Measurements from ENCODE around the gene PDXK. TPM values are rescaled to one million over a fixed set of nuclear protein-coding genes. Genes with fewer than 3 reads are reported as not detected.

Gene PDXK
- total RNA-seq, 1 donor: 69.4 TPM

- no peak for DNase-seq (ENCODE audit: low read depth)
- H3K4me3 ChIP-seq (ENCODE audit: low read depth, low read length): no peak overlapping the region
- TF ChIP-seq CTCF (IDR thresholded peaks at IDR 0.05; ENCODE audit: insufficient read depth, low read length): no peak
These were observed 18.4 kb downstream of the PDXK start for GRCh38 chr21:43737158-43737950.

DNA sequence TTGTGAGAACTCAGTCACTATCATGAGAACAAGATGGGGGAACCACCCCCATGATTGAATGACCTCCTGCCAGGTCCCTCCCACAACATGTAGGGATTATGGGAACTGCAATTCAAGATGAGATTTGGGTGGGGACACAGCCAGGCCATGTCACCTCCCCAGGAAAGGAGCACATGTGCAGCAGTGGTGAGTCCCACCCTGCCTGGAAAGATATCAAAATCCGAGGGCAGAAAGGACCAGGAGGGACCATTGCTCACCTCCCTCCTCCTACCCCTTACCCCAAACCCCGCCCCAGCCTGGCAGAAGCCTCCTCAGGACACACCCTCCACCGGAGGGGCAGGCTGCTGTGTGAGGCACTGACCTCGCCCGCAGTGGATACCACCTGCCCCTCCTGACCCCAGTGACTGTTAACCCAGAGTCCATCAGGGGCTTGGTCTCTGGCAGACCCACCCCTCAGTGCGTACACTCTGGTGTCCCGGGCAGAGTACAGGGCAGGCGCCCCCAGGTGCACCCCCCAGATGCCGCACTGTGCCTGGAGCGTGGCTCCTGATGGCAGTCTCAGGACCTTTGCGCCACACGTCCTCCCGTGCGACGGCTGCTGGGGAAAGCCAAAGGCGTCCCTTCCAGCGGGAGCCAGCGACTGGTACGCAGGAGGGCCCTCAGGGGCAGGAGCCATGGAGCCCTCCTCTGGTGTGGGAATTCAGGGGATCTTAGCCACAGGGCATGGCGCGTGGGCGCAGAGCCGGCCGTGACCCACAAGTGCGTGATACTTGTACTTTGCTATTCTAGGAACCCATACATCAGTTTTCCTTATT lies 20.9 kb downstream of the PDXK start:
- no peak for DNase-seq (ENCODE audit: low read depth)
- no peak overlapping the region for H3K4me3 ChIP-seq (ENCODE audit: low read depth, low read length)
- TF ChIP-seq CTCF (IDR thresholded peaks at IDR 0.05; ENCODE audit: insufficient read depth, low read length): no peak

DNA sequence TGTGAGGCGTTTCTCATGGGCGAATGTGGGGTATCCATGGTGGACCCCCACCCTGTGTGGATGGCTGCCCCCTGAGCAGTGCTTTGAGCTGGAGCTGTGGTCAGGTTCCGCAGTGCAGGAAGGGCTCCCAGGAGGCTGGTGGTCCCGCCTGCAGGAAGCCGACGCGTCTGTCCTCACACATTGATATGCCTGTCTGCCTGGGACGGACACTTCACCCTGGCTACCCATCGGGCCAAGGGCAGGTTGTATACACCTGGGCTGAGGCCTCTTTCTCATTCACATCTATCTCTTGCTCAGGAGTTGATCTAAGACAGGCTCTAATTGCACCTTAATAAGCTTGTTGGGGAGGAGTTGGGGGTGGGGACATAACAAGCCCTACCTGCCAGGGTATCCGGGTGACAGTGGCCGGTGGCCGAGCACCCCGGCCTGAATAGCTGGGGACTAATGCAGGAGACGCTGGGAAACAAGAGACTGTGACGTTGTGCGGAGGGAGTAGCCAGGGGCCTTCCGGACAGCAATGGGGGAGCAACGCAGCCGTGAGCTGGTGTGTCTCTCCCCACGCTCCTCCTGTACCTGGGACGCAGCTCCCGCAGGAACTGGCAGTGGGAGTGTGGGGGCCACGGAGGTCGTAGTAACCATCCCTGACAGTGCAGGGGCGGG lies 21.7 kb downstream of the PDXK start:
- no peak for DNase-seq (ENCODE audit: low read depth)
- no peak for TF ChIP-seq CTCF (IDR thresholded peaks at IDR 0.05; ENCODE audit: insufficient read depth, low read length)
- no peak overlapping the region for H3K4me3 ChIP-seq (ENCODE audit: low read depth, low read length)

DNA sequence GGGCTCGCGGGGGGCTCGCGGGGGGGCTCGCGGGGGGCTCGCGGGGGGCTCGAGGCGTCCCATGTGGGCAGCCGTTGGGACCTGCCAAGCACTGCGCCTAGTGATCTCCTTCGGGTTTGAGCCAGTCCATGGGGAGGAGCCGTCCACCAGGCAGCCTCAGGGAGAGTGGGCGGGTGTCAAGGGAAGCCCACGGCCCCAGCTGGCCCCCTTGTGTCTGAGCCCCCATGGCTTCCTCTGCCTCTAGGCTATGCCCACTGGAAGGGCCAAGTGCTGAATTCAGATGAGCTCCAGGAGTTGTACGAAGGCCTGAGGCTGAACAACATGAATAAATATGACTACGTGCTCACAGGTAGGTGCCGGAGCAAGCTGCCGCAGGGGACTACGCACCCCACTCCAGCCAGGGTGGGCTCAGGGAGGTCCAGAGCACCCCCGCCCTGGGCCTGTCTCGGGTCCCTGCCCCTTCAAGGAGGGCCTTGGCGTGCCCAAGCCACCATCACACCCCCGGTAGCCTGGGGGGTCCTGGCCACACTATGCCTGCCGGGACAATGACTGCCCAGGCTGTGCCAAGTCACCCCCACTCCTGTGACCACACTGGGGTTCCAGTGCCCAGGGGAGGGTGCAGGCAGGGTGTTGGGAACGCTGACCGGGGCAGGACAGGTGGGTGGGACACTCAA lies 22.6 kb downstream of the PDXK start:
- no peak for TF ChIP-seq CTCF (IDR thresholded peaks at IDR 0.05; ENCODE audit: insufficient read depth, low read length)
- no peak overlapping the region for H3K4me3 ChIP-seq (ENCODE audit: low read depth, low read length)
- DNase-seq (ENCODE audit: low read depth): no peak

- no peak for TF ChIP-seq CTCF (IDR thresholded peaks at IDR 0.05; ENCODE audit: insufficient read depth, low read length)
These were observed 25.0 kb downstream of the PDXK start for GRCh38 chr21:43743947-43744346.

DNA sequence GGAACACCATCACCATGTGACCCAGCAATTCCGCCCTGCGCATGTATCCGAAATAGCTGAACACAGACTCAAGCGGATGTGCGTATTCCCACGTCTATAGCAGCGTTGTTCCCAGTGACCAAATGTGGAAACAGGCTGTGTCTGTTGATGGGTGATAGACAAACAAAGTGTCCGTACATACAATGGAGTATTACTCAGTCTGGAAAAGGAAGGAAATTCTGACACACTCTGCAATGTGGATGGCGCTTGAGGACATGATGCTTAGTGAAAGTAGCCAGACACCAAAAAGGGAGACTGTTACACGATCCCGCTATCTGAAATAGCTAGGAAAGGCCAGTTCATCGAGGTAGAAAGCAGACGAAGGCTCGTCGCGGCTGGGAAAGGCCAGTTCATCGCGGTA lies 25.8 kb downstream of the PDXK start:
- no peak overlapping the region for H3K4me3 ChIP-seq (ENCODE audit: low read depth, low read length)
- TF ChIP-seq CTCF (IDR thresholded peaks at IDR 0.05; ENCODE audit: insufficient read depth, low read length): no peak
- no peak for DNase-seq (ENCODE audit: low read depth)

More at GRCh38 chr21:43743947-43744346, 25.0 kb downstream of the PDXK start:
- H3K4me3 ChIP-seq (ENCODE audit: low read depth, low read length): no peak overlapping the region
- DNase-seq (ENCODE audit: low read depth): no peak
